Heart left ventricle (tissue), 13 donors: Measurements from ENCODE around the gene VSX2.

Experiments
- POLR2A ChIP-seq, 2 donors: fragments of 450-650 bp; IDR thresholded peaks; one replicate each; pipeline ENCODE4 v1.6.1; 2017; ENCODE audit warnings: antibody characterized with exemption in 2 of 2, mild to moderate bottlenecking in 2 of 2, moderate library complexity in 2 of 2
- TF ChIP-seq, protein P1 (sequence below), 12 donors: fragments of 200-600 bp; sonication (generic) in 4 of 12; IDR thresholded peaks; one replicate each; pipeline versions ENCODE4 v1.5.0 to v1.8.0; 2018 to 2022; ENCODE audit warnings: antibody characterized with exemption in 12 of 12, mild to moderate bottlenecking in 5 of 12
- donor health status: ischemic (EF 13 %, LVEDD 7.1; RV severe dilation, severe dysfunction).
- donor health status: DM: no; HTN: yes; CAD: no.
- donor health status: DM: no; HTN: no; CAD: no.
- donor health status: ischemic (EF 25% LVEDD 6.9; RV normal size, moderate dysfunction).
- donor health status: ischemic (EF 25% LVEDD 5.7; RV mildly dilated, moderate dysfunction).
- donor health status: ischemic (EF 35%, LVEDD 5.7; RV mildly dilated, moderate dysfunction).
- donor health status: nonischemic (EF 11% LVEDD 7.7; RV severe dilation, severe dysfunction).
- donor health status: DM: yes; HTN: yes; CAD: no.
- donor health status: PGD.
- donor health status: ischemic (EF 29% LVEDD 5.4; RV normal size, mild dysfunction).
- donor health status: nonischemic (EF 23%, LVEDD 6.1; RV moderate dilation, normal function).

DNA sequence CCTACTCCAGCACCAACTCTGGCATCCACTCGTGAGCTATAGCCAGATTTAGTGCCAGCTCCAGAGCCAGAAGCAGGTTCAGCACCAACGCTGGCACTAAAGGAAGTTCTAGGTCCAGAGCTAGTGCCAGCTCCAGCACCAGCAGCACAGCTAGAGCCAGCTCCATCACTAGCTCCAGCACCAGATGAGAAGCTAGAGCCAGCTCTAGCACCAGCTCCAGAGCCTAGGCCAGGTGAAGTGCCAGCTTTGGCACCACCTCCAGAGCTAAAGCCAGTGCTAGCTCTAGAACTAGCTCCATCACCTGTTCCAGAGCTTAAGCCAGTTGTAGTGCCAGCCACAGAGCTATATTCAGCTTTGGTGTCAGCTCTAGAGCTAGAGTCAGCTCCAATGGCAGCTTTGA lies 38.8 kb downstream of the VSX2 start:
- TF ChIP-seq, protein P1, sequence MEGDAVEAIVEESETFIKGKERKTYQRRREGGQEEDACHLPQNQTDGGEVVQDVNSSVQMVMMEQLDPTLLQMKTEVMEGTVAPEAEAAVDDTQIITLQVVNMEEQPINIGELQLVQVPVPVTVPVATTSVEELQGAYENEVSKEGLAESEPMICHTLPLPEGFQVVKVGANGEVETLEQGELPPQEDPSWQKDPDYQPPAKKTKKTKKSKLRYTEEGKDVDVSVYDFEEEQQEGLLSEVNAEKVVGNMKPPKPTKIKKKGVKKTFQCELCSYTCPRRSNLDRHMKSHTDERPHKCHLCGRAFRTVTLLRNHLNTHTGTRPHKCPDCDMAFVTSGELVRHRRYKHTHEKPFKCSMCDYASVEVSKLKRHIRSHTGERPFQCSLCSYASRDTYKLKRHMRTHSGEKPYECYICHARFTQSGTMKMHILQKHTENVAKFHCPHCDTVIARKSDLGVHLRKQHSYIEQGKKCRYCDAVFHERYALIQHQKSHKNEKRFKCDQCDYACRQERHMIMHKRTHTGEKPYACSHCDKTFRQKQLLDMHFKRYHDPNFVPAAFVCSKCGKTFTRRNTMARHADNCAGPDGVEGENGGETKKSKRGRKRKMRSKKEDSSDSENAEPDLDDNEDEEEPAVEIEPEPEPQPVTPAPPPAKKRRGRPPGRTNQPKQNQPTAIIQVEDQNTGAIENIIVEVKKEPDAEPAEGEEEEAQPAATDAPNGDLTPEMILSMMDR (IDR thresholded peaks at IDR 0.05) = no peak
- no peak for TF ChIP-seq POLR2A (IDR thresholded peaks at IDR 0.05)
